ENCODE results near the gene STIM1.

The STIM1 gene

GRCh38 chr11:3986301-3986700 is 130.8 kb downstream of the STIM1 start:
- no peak for DNase-seq (ENCODE audit: low spot score)
- Histone ChIP-seq H3K27ac (no peak overlapping the region), H3K4me3 (no peak overlapping the region)
- TF ChIP-seq CTCF (IDR thresholded peaks at IDR 0.05), result no peak

GRCh38 chr11:3989276-3989920 is 133.9 kb downstream of the STIM1 start:
- DNase-seq (ENCODE audit: low spot score), result no peak
- no peak overlapping the region for H3K4me3 ChIP-seq
- no peak overlapping the region for H3K27ac ChIP-seq
- no peak for TF ChIP-seq CTCF (IDR thresholded peaks at IDR 0.05)

GRCh38 chr11:3989921-3990290 is 134.4 kb downstream of the STIM1 start:
- no peak for DNase-seq (ENCODE audit: low spot score)
- Histone ChIP-seq H3K4me3 (no peak overlapping the region), H3K27ac (no peak overlapping the region)
- no peak for TF ChIP-seq CTCF (IDR thresholded peaks at IDR 0.05)

- no peak overlapping the region for H3K27ac ChIP-seq
- no peak for DNase-seq (ENCODE audit: low spot score)
- no peak overlapping the region for H3K4me3 ChIP-seq
- no peak for TF ChIP-seq CTCF (IDR thresholded peaks at IDR 0.05)
Measured at GRCh38 chr11:3990406-3990805, 134.9 kb downstream of the STIM1 start.

GRCh38 chr11:3992964-3993363 is 137.5 kb downstream of the STIM1 start:
- no peak for TF ChIP-seq CTCF (IDR thresholded peaks at IDR 0.05)
- no peak for DNase-seq (ENCODE audit: low spot score)
- Histone ChIP-seq H3K4me3 (no peak overlapping the region), H3K27ac (no peak overlapping the region)

GRCh38 chr11:3994030-3994640 is 138.7 kb downstream of the STIM1 start:
- no peak for TF ChIP-seq CTCF (IDR thresholded peaks at IDR 0.05)
- DNase-seq (ENCODE audit: low spot score), result no peak
- Histone ChIP-seq H3K27ac (no peak overlapping the region), H3K4me3 (no peak overlapping the region)

GRCh38 chr11:3995307-3995706 is 139.8 kb downstream of the STIM1 start:
- no peak for DNase-seq (ENCODE audit: low spot score)
- no peak overlapping the region for H3K4me3 ChIP-seq
- no peak for TF ChIP-seq CTCF (IDR thresholded peaks at IDR 0.05)
- H3K27ac ChIP-seq, result no peak overlapping the region

All from coronary artery (tissue), 2 donors.